GM18505 (cell line): Measurements from ENCODE around the gene IL12RB1.

ENCODE experiments used
- ATAC-seq: cut with Tn5 transposase; IDR thresholded peaks from one replicate; pipeline ENCODE4 v1.9.1; 2021; ENCODE audit not compliant: unreplicated experiment
- POLR2A ChIP-seq: IDR thresholded peaks from 4 replicates; pipeline ENCODE4 v1.6.1; 2011; ENCODE audit warnings: borderline replicate concordance; ENCODE audit not compliant: insufficient read depth, insufficient read length; ENCODE audit errors: extremely low read depth

Gene IL12RB1

GRCh38 chr19:18029617-18030338, 57.0 kb downstream of the IL12RB1 start:
- no peak for ATAC-seq
- TF ChIP-seq POLR2A: no peak

- no peak for ATAC-seq
- TF ChIP-seq POLR2A: no peak
Measured at GRCh38 chr19:18027151-18027550, 59.6 kb downstream of the IL12RB1 start.

GRCh38 chr19:18023622-18024251, 63.0 kb downstream of the IL12RB1 start:
- no peak for ATAC-seq
- no peak for TF ChIP-seq POLR2A

GRCh38 chr19:18021121-18021755, 65.5 kb downstream of the IL12RB1 start:
- no peak for TF ChIP-seq POLR2A
- no peak for ATAC-seq

GRCh38 chr19:18020212-18021085, 66.3 kb downstream of the IL12RB1 start:
- no peak for ATAC-seq
- TF ChIP-seq POLR2A: no peak

- TF ChIP-seq POLR2A: no peak
- no peak for ATAC-seq
Measured at GRCh38 chr19:18017275-18018083, 69.3 kb downstream of the IL12RB1 start.

GRCh38 chr19:18016209-18016910, 70.4 kb downstream of the IL12RB1 start:
- TF ChIP-seq POLR2A: no peak
- no peak for ATAC-seq

- ATAC-seq: no peak
- TF ChIP-seq POLR2A: no peak
Measured at GRCh38 chr19:18014197-18014596, 72.5 kb downstream of the IL12RB1 start.

- TF ChIP-seq POLR2A: no peak
- no peak for ATAC-seq
Measured at GRCh38 chr19:18013210-18014111, 73.3 kb downstream of the IL12RB1 start.

GRCh38 chr19:18010149-18010548, 76.6 kb downstream of the IL12RB1 start:
- TF ChIP-seq POLR2A: no peak
- no peak for ATAC-seq
